HepG2 (cell line): ENCODE data around the gene FAHD1.

Experiments used
- ASH2L ChIP-seq: fragments of 300-600, 200-600 bp; sonication (generic); IDR thresholded peaks from 2 replicates; pipeline ENCODE4 v1.7.0; 2017; ENCODE audit warnings: low read depth, mild to moderate bottlenecking, moderate library complexity, mixed read lengths, low read length; ENCODE audit not compliant: insufficient read length
- ZBTB2 ChIP-seq: sonication (generic); formaldehyde crosslinking; IDR thresholded peaks from 2 replicates; pipeline ENCODE4 v1.8.0; 2022; ENCODE audit warnings: low read depth, missing genetic modification reagents
- ZFP36 ChIP-seq: fragments of 150-350 bp; IDR thresholded peaks from 2 replicates; pipeline ENCODE4 v1.6.1; 2018; ENCODE audit warnings: borderline replicate concordance, low read length, low read depth; ENCODE audit not compliant: partially characterized antibody

GRCh38 chr16:1850981-1851380, 24.0 kb downstream of the FAHD1 start:
- TF ChIP-seq ZFP36 (no peak), ASH2L (no peak), ZBTB2 (no peak)
